Measurements from ENCODE around the gene SCAF1. TPM values are rescaled to one million over a fixed set of nuclear protein-coding genes. Genes with fewer than 3 reads are reported as not detected.
"Not testable (repeated sequence)": the region's sequence is repeated elsewhere in the genome, so short reads cannot be mapped to it uniquely, and the experiment has no call there.

Gene SCAF1
- polyA plus RNA-seq, 1 donor from 2014 or later: 11.9 TPM

- H3K79me2 ChIP-seq (replicated peaks; ENCODE audit: insufficient read depth, low read length): peaks cover 4% of the 10 kb centered on the region
- H2AFZ ChIP-seq (ENCODE audit: low read depth, low read length): no peak overlapping the region
- H3F3A ChIP-seq (ENCODE audit: insufficient read depth, low read length, poor library complexity, severe bottlenecking): no peaks in the 10 kb centered on the region
- peaks cover 4% of the 10 kb centered on the region for H3K36me3 ChIP-seq (ENCODE audit: insufficient read depth, low read length)
- H3K27me3 ChIP-seq (ENCODE audit: insufficient read depth, low read depth, low read length): no peaks in the 10 kb centered on the region
- H4K20me1 ChIP-seq (ENCODE audit: insufficient read depth): no peaks in the 10 kb centered on the region
- H3K27ac ChIP-seq (ENCODE audit: low read length): no peak overlapping the region
- no peaks in the 10 kb centered on the region for H3K9me3 ChIP-seq (ENCODE audit: low read length)
- no peak overlapping the region for H3K4me3 ChIP-seq (ENCODE audit: low read length)
- no peak overlapping the region for H3K9ac ChIP-seq (ENCODE audit: low read length)
- no peak overlapping the region for H3K4me2 ChIP-seq (ENCODE audit: low read length)
- H3K9me2 ChIP-seq (ENCODE audit: insufficient read depth, low read length): no peaks in the 10 kb centered on the region
- TF ChIP-seq POLR2AphosphoS5 (IDR thresholded peaks at IDR 0.05) (no peak), REST (IDR thresholded peaks at IDR 0.05; ENCODE audit: borderline replicate concordance) (no peak), CTCF (IDR thresholded peaks at IDR 0.05; ENCODE audit: poor library complexity, severe bottlenecking) (no peak), EZH2 (IDR thresholded peaks at IDR 0.05; ENCODE audit: borderline replicate concordance, insufficient read depth, low read length, poor library complexity, severe bottlenecking) (no peak)
Measured at GRCh38 chr19:49616532-49616931, 25.5 kb upstream of the SCAF1 start.

DNA sequence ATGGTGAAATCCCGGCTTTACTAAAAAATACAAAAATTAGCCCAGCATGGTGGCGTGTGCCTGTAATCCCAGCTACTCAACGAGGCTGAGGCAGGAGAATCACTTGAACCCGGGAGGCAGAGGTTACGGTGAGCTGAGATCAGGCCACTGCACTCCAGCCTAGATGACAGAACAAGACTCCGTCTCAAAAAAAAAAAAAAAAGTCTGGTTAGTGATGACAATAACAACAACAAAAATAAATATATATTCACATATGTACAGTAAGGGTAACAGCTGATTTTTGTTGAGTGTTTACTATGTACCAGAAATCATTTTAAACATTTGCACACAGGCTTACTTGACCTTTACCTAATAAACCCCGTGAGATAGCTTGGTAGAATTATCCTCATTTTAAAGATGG lies 25.1 kb upstream of the SCAF1 start:
- Histone ChIP-seq H2AFZ (ENCODE audit: low read depth, low read length) (no peak overlapping the region), H3K27me3 (ENCODE audit: insufficient read depth, low read depth, low read length) (no peaks in the 10 kb centered on the region), H4K20me1 (ENCODE audit: insufficient read depth) (no peaks in the 10 kb centered on the region), H3K9me3 (ENCODE audit: low read length) (no peaks in the 10 kb centered on the region), H3K9ac (ENCODE audit: low read length) (no peak overlapping the region), H3K36me3 (ENCODE audit: insufficient read depth, low read length) (peaks cover 4% of the 10 kb centered on the region), H3K4me3 (ENCODE audit: low read length) (no peak overlapping the region), H3K9me2 (ENCODE audit: insufficient read depth, low read length) (no peaks in the 10 kb centered on the region), H3K27ac (ENCODE audit: low read length) (no peak overlapping the region), H3K4me2 (ENCODE audit: low read length) (no peak overlapping the region), H3F3A (ENCODE audit: insufficient read depth, low read length, poor library complexity, severe bottlenecking) (no peaks in the 10 kb centered on the region), H3K79me2 (replicated peaks; ENCODE audit: insufficient read depth, low read length) (peaks cover 4% of the 10 kb centered on the region)
- no peak for TF ChIP-seq SMC3 (conservative IDR thresholded peaks at IDR 0.05; ENCODE audit: poor library complexity)
- no peak for TF ChIP-seq REST (IDR thresholded peaks at IDR 0.05; ENCODE audit: borderline replicate concordance)
- no peak for TF ChIP-seq EP300 (conservative IDR thresholded peaks at IDR 0.05; ENCODE audit: poor library complexity, severe bottlenecking)
- TF ChIP-seq TAF1 (IDR thresholded peaks at IDR 0.05; ENCODE audit: low read depth): no peak
- TF ChIP-seq EZH2 (IDR thresholded peaks at IDR 0.05; ENCODE audit: borderline replicate concordance, insufficient read depth, low read length, poor library complexity, severe bottlenecking): no peak
- no peak for TF ChIP-seq CTCF (IDR thresholded peaks at IDR 0.05; ENCODE audit: poor library complexity, severe bottlenecking)
- no peak for TF ChIP-seq POLR2AphosphoS5 (IDR thresholded peaks at IDR 0.05)
- no peak for TF ChIP-seq RAD21 (conservative IDR thresholded peaks at IDR 0.05)
- TF ChIP-seq MXI1 (conservative IDR thresholded peaks at IDR 0.05; ENCODE audit: poor library complexity, severe bottlenecking): no peak

- H3K36me3 ChIP-seq (ENCODE audit: insufficient read depth, low read length); H3F3A ChIP-seq (ENCODE audit: insufficient read depth, low read length, poor library complexity, severe bottlenecking): not testable (repeated sequence)
Measured at GRCh38 chr19:49617860-49618259, 24.1 kb upstream of the SCAF1 start.

More at GRCh38 chr19:49617860-49618259, 24.1 kb upstream of the SCAF1 start:
- H3K9me3 ChIP-seq (ENCODE audit: low read length); H3K4me2 ChIP-seq (ENCODE audit: low read length); H3K4me3 ChIP-seq (ENCODE audit: low read length); H3K79me2 ChIP-seq (replicated peaks; ENCODE audit: insufficient read depth, low read length); H3K9ac ChIP-seq (ENCODE audit: low read length); H4K20me1 ChIP-seq (ENCODE audit: insufficient read depth); H3K9me2 ChIP-seq (ENCODE audit: insufficient read depth, low read length); H3K27me3 ChIP-seq (ENCODE audit: insufficient read depth, low read depth, low read length); H3K27ac ChIP-seq (ENCODE audit: low read length); H2AFZ ChIP-seq (ENCODE audit: low read depth, low read length): not testable (repeated sequence)
